T-helper 2 cell treated with Interferon-gamma antibody and Interleukin-4, amounts not matched to agents 100 ng/mL and 5 ng/mL, for 36 hours (primary cell): ENCODE measurements around the gene SAFB. TPM values are rescaled to one million over a fixed set of nuclear protein-coding genes. Genes with fewer than 3 reads are reported as not detected.

Source experiments
- intact Hi-C: fragments of 100-400 bp; cut with micrococcal nuclease; formaldehyde crosslinking; loops from one replicate; pipeline ENCODE4 v1.15.1; 2023
- total RNA-seq: library from RNA; stranded (reverse); gene quantifications from 2 replicates; pipeline ENCODE4 v1.2.3, GENCODE V29; 2022

SAFB gene
- total RNA-seq = 128 TPM in 2 replicates

DNA sequence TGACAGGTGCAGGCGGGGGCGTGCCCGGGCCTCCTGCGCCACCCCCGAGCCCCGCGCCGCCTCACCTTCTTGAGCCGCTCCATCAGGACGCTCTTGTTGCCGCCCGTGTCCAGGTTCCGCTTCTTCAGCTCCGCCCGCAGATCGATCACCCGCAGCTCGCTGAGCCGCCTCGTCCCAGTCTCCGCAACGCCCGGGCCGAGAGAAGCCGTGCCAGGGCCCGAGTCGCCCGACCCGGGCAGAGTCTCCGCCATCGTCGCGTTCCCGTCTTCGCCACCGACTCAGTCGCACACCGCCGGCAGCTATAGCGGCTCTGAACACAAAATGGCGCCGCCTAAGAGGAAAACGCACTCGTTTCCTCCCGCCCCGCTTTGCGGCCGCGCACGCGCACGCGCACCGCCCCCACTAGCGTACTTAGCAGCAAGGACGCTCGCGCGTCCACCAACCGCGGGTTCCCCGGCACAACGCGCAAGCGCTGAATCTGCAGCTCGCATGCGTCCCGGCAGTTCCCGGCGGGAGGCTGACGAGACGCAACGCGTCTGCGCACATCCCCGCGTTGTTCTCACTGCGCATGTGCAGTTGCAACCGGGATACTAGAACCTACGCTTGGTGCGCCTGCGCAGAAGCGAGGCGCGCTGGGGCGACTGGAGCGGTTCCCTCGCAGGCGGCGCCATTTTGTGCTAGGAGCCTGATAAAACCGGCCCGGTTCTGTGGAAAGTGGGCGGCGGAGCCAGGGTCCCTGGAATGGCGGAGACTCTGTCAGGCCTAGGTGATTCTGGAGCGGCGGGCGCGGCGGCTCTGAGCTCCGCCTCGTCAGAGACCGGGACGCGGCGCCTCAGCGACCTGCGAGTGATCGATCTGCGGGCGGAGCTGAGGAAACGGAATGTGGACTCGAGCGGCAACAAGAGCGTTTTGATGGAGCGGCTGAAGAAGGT, at the start of gene SAFB, which contains the start of gene SAFB2:
TSS of gene SAFB (plus strand) at position 619 of the 932 bp plus-strand sequence. CDS start at position 742, 123 bp downstream.
TSS of gene SAFB2 (minus strand) at position 312 of the 932 bp plus-strand sequence. CDS start at position 251, 61 bp downstream.
- intact Hi-C loops = loop anchor here (1.0 to 10.0 kb wide), 5 partner anchors 58 to 832 kb away; partner anchors contain the start of genes CATSPERD, DUS3L, FEM1A and LONP1

DNA sequence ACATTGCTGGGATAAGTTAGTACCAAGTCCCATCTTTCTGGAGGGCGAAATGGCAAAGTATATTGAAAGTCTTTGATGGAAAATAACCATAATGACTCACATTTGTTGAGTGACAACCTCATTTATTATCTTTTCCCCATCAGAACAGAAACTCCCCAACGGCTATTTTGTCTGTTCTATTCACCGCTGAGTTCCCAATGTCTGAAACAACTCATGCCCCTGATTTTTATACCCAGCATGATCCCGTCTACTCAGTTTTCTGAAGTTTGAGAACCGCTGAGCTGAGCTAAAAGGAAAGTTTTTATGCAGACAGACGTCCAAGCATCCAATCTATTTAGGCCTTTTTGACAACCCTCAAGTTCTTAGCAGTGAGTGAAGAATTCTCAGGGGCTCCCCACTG, 47.3 kb upstream of the SAFB start:
- intact Hi-C loops = no loop called here

DNA sequence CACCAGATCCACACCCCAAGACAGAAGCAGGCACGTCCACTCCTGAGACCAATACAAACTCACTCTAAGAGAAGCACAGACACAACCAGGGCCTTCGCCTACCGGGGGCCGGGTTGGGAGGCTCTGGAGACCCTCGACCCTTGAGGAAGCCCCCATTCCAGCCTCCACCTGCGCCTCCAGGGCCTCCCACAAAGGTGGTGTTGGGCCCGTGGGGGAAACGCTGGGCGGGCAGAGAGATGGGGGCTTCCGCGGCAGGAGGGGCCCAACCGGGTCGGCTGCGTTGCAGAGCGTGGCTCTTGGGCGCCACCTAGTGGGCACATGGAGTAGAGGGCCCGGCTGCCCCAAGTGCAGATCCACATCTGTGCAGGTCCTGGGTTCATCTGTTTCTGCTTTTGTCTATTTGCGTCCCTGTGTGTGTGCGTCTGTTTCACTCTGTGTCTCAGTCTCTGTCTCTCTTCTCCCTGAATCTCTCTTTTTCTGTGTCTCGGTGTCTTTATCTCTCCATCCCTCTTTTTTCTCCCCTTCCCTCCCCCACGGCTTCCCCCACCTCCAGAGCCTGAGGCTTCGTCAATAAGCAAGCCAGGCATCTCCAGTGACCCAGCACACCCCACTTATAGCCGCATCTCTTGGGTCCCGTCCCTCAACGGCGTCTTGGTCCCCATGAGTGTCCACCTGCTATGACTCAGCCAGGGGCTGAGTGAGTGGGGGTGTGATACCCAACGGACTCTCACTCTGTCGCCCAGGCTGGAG, 44.6 kb upstream of the SAFB start:
- intact Hi-C loops = no loop called here

DNA sequence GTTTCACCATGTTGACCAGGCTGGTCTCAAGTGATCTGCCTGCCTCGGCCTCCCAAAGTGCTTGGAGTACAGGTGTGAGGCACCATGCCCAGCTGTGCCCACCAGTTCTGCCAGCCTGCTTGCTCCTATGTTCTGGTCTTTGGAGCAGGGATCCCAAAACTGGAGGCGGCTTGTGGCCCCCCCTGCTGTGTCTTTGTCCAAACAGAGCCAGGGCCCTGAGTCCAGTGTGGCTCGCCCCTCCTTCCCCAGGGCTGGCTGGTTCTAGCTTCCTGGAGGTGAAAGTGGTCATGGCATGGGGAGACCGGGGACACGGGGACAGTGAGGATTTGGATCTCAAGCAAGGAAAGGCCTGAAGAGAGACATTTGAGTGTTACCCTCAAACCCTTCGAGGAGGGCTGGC, 43.6 kb upstream of the SAFB start:
- intact Hi-C loops = no loop called here

DNA sequence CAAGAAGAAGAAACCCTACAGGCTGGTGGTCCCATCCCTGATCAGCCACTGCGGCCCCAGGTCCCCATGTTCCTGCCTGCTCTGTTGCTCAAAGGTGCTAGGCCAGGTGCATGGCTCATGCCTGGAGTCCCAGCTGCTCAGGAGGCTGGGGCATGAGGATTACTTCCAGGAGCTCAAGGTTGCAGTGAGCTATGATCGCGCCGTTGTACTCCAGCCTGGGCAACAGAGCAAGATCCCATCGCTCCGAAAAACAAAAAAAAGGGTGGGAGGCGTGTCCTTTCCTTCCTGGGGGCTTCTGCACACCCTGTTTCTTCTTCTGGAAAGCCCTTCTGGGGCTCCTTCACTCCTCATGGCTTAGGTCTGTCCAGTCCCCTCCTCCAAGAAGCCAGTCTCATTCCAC, 43.2 kb upstream of the SAFB start:
- intact Hi-C loops = no loop called here

DNA sequence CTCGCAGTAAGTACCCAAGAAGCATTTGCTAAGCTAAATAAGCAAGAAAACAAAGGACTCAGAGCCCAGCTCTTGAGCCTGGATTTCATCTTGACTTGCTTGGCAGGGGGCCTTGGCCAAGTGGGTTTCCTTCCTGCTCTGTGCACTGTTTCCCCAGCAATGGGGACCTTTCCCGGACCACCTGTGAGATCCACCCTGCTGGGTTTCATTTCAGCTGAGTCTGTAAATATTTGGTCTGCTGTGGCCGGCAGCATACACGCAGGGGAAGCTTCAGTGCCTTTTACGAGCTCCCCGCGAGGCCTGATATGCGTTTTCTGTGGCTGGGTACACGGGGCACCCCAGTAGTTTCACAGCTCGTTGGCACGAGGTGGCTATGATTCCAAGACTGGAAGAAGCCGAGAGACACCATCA, 42.7 kb upstream of the SAFB start:
- intact Hi-C loops = no loop called here

DNA sequence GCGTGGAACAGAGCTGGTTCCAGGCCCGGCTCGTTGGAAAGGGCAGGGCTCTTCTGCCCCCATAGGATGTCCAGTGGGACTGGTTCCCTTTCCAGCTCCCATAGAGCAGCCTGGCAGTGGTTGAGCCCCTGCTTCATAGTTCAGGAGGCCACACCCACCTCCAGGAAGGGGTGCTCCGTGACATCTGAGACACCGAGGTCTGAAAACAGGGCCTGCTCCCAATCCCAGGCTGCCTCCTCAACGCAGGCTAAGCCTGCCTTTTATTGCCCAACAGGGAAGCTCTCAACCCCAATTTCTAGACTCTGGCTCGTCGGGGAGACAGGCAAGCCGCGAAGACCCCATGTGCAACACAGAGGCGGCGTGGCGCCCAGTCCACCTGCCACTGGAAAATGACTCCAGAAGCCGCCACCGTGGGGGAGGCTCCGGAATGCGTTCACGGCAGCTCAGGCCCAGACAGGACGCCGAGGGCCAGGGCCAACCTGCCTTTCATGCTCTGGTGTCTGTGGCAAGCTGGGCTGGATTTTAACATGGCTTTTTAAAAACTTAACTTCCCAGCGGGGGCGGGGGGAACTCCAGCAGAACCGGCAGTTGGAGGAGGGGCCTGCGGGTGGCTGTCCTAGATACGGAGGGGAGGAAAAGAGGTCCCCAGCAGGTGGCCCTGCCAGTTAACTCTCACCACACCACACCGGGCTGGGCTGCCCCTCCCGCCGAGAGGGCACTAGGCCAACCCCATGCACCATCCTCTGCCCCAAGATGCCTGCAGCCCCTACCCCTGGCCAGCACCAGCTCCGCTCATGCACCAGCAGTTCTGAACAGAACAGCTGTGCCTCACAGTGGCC, 37.2 kb upstream of the SAFB start:
- intact Hi-C loops = no loop called here

DNA sequence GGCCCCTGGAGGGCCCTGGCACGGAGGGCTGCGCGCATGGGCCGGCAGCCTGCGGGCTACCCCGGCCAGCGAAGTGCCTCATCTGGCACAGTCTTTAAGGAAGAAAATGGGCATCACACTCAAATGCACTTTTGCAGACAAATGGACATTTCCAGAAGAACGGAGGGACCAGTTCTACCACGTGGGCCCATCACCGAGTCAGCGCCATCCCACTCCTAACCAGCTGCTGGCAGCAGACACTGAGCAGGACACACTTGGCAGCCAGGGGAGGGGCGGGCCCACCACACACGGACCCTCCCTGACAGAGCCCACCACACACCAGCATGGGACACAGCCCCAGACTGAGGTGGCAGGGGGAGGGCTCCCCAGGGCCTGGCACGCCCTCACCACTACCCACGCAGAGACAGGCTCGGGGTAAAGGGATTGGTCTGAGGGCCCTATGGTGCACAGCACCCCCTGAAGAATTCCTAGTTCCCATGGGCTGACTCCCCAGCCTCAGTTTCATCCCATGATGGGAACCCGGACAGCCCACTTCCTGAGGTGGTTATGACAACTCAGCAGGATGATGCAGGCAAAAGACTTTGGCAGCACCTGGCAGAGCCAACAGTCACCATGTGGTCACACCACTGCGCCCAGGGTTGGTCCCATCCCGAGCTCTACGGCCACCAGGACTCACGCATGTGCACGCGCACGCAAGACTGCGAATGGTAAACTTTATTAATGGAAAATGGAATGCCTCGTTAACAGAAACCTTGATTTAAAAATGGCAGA, 36.4 kb upstream of the SAFB start:
- intact Hi-C loops = no loop called here

DNA sequence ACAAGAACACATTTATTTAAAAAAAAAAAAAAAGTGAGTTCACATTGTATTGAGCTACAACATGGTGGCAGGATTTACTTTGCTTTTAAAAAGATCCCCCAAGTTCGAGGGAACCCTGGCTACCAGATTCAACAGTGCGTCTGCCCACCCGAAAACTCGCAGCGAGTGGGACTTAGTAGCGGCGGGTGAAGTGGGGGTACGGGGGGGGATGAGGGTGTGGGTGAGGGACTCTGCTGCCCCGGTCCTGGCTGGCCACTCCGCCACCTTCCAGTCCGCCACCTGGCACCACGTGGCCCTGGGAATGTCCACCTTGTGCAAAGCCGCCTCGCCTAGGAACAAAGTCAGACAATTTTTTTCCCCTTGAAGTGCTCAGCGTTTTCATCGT, 35.8 kb upstream of the SAFB start:
- intact Hi-C loops = no loop called here

DNA sequence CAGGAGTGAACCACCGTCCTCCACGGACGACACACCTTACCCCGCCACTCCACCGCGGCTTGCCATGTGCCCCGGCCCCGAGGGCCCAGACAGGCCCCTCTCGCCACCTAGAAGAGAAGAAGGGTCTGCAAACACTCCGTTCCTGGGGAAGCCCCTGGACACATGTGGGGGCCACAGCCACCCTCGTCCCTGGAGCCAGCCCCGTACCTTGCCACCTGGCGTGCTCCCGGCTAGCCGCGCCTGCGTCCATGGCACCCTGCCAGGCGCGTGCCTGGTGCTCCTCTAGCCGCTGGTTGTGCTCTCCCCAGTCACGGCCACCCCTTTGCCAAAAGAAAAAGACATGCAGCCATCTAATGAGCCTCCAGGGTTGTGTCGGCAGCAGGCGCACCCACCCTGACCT, 35.2 kb upstream of the SAFB start:
- intact Hi-C loops = no loop called here

DNA sequence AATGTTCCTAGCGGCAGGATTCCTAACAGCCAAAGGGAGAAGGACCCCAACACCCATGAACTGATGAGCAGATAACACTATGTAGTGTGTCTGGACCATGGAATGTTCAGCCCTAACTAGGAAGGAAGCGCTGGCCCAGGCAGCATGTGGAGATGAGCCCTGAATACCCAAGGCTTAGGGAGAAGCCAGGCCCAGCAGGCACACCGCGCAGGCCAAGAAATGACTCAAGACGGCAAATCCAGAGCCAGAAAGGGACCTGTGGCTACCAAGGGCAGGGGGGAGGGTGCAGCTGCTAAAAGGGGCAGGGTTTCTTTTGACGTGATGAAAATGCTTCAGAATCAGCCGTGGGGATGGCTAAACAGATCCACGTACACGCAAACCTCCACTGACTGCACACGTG, 34.4 kb upstream of the SAFB start:
- intact Hi-C loops = no loop called here

DNA sequence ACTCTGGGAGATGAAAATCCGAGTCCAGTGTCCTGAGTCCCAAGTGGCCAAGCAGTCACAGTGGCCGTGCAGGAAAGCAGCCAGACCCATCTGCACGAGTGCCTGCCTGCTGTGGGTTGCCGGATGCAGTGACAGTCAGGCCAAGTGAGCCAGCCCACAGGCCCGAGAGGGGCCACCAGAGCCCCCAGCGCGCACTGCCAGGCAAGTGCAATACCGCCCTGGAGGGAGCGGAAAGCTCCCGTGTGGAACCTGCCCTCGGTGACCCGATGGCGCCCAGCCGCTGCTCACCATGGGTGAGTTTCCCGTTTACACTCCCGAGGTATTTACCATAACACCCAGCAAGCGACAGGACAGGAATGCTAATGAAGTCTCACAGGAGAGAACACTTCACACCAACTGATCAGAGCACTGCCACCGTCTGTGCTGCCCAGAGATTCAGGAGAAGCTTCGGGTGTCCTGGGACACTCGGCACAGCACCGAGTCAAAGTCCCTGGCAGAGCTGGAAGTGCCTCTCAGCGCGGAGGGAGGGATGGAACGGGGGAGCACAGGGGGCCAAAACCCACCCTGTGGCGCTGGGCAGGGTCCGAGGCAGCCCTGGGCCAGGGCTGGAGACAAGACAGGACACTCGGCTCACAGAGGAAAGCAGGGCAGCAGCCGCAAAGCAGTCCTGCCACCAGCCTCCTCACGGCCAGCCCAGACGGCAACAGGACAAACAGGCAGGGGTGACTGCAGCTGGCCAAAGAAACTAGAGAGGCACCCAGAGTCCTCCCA, 33.8 kb upstream of the SAFB start:
- intact Hi-C loops = no loop called here

DNA sequence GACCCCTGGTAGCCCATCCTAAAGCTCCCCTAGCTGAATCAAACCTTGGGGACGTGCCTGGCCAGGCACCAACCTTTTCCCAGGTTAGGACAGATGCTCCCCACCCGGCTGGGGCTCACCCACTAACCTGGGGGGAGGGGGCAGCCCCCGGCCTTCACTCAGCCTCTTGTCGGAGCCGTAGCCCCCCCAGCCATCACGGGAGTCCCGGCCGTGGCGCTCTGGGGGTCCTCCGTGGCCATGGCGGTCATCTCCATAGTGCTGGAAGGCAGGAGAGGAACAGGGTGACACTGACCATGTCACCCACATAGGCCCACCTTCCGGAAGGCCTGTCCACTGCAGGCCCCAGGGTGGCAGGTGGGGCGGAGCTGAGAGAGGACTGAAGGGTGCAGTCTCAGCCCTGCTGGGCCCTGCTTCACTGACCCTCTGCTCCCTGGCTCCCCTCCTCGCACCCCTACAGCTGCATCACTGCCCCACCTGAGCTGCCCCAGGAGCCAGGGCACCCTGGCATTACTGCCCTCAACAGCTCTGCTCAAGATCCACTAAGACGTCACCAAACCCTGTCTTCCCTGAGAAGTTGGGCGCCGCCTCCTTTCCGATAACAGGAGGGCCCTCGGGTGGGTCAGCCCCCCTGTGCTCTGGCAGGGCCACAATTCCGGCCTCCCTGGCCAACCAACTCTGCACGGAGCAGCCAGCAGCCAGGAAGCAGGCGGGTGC, 32.6 kb upstream of the SAFB start:
- intact Hi-C loops = no loop called here

DNA sequence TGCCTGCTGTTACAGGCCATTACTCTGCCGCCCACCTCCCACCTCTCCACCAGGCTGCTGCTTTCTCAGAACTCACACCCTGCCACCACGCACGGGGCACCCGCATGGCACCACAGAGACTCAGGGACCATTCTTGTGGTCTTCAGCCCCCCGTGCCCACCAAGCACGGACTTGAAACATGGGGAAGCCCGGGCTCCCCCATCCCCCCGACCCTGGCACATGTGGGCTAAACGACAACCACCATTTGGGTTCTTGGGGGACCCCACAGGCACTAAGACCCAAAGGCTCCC, 32.1 kb upstream of the SAFB start:
- intact Hi-C loops = no loop called here

DNA sequence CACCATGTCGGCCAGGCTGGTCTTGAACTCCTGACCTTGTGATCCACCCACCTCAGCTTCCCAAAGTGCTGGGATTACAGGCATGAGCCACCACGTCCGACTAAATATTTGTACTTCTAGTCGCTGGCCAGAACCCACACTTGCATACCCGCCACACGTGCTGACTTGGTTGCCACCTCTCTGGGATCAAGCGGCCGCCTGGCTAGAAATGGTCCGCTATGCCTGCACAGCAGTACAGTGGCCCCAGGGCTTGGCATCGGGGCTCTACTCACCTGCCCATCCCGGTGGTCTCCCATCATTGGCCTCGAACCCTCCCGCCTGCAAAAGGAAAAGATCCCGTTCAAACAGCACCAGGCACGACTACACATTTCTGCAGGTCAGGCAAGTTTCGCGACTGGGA, 31.4 kb upstream of the SAFB start:
- intact Hi-C loops = no loop called here

DNA sequence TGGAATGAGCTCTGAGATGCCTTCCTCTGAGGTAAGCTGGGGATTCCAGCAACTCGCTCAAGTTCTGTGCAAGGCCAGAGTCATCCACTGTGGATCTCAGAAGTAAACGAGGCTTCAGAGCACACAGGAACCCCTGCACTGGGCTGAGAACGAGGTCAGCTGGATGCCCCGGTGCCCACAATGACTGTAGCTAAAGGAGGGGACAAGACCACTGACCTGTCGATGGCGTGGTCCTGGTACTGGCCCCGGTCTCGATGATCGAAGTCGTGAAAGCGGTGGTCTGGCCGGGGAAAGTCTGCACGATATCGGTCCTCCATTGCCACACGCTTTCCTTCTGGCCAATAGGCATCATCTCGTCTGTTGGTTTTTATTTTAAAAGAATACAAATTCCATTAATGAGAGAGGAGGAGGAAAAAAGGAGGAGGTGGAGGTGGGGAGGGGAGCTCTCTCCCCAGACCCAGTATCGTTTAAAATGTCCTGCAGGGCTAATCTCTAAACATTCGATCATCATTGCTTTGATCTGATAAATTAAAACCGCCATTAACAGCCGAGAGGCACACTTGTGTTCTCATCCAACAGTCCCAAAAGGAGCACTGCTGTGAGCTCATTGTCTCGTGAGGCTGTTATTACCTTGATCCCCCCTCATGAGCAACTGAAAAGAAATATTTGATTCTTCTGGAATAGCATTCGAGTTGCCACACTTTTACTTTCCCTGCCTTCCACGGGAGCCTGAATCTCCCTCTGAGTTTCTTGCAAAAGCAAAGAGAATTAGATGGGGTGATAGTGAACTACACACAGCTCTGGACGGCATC, 30.1 kb upstream of the SAFB start:
- intact Hi-C loops = no loop called here

DNA sequence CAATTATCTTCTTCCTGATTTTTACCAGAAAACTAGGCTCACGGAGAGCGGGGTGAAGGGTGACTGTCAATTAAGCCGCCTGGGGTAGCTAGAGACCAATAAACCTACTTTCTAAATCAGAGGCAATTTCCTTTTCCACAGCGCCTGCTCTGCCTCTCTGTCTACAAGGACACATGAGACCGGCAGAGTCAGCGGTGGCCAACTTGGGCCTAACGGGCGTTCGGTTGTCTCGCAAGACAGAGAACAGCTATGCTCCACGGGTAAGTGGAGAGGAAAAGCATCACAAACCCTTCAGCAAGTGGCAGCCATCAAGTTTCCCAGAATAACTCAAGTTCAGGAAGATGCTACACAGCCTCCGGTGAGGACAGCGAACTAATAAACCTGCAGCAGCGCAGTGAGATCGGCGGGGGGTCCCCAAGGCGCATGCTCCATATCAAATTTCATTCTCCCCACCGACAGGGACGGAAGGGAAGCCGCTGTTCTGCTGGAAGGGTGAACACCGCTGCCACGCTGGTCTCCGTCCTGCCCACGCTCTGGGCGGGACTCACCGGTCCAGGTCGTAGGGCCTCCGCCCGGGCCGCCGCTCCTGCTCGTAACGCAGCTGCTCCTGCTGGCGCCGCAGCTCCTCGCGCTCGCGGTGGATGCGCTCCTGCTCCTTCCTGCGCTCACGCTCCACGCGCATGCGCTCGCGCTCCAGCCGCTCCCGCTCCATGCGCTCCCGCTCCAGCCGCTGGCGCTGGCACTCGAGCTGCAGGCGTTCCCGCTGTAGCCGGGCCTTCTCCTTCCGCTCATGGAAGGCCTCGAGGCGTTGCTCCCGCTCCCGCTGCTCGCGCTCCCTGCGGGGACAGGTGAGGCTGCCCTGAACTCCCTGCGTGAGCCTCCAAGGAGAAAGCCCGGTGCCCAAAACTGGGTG, 29.3 kb upstream of the SAFB start:
- intact Hi-C loops = no loop called here
